ENCODE data around the gene DRGX.

DRGX gene

DNA sequence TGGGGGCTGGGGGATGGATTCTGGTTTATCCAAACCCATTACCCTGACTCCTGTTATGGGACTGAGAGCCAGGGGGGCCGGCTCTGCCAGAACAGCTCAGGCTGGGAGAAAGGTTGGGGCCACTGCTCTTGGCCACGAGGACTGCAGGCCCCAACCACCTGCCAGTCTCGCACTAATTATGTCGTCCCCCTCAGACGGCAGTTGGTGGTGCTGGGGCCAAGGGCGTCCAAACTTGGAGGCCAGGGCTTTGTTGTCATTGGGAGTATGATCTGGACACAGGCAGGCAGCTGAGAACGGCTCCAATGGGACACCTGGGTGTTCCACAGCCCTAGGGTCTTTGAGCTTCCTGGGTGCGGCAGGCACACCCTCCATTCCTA, 34.7 kb downstream of the DRGX start:
- DNase-seq: no peak

DNA sequence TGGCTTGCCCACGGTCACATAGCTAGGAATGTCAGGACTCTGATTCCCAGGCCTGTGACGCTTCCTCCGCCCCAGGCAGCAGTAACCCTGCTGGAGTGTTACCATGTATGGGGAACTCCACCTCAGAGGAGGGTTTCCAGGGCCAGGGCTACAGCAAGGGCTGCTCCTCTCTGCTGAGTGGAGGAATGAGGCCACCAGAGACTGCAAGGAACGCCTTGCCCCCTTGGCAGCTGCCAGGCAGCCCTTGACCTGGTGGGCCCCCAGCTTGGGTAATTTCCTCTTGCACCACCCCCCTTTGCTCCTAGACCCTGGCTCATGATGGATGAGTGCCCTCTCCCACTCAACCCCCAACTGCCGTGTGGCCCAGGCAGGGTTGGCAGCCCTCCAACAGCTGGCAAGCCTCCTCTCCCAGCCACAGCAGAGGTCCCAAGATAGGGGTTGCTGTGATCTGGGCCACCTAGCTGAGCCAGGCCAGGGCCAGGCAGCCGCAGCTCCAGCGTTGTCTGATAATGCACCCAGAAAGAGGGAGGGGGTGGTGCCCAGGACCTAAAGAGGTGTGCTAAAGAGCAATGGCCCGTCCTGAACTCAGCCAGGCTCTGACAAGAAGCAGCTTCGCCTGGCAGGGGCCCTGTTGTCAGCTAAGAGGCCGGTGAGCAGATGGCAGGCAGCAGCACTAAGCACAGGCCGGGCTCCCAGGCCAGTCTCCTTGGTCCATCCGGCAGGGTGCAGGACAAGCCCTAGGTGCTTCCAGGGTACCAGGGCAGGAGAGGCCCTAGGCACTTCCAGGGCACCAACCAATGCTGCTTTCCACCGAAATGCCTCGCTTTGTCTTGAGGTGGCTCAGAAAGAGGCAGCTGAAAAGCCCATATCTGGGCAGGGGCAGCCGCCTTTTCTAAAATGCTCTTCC, 35.4 kb downstream of the DRGX start:
- no peak for DNase-seq

DNA sequence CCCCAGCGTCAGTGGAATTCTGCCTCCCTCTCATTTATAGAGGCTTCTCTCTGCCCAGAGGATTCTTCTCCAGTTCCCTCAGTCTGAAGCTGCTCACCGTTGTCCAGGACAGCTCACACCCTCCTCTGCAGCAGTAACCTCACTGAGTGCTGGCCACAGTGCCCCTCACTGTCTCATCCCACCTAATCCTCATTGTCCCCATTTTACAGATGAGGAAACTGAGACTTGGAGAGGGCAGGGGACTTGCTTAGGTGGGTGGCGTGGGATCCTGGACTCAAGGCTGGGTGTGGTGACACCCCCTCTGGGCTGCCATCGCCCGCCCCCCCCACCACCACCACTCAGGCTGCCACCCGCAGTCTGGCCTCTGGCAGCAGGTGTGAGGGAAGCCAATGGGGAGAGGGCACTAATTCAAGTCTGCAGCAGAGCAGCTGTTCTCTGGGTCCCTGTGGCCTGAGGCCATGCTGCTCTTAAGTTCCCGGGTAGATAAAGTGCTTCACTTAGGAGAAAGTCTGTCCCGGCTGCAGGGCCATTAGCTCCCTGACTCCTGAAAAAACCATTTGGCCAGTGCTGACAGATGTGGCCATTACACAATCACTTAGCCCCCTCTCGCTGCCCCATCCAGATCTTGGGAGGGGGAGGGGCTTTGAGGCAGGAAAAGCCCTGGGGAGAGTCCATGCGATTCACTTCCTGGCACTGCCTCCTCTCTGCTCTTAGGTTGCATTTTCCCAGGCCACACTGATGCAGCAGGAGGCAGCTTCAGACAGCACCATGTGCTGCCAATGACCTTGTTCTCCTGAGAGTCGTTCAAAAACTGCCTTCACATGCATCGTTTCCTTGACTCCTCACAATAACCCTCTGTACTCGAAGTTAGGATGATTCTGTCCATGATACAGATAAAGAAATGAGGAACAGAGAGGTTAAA, 36.3 kb downstream of the DRGX start:
- no peak for DNase-seq

DNA sequence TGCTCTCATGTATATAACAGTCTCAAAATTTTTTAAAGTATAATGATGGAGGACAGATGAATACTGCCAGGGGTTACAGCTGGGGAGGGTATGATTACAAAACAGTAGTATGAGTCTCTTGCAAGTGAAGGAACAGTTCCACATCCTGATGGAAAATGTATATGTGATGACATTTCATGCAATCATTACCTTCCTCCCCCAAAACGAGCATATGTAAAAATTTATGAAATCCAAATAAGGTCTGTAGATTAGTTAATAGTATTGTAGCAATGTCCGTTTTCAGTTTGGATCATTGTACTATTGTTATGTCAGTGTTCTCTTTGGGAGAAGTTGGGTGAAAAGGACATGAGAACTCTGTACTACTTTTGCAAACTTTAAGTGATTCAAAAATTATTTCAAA, 38.0 kb downstream of the DRGX start:
- no peak for DNase-seq

DNA sequence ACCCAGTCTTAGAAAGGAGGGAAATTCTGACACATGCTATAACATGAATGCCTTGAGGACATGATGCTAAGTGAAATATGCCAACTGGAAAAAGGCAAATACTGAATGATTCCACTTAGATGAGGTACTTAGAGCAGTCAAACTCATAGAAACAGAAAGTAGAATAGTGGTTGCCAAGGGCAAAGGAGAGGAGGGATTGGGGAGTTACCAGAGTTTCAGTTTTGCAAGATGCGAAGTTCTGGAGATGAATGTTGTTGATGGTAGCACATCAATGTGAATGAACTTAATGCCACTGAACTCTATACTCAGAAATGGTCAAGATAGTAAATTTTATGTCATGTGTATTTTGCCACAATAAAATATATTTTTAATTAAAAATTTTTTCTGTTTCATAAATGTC, 38.9 kb downstream of the DRGX start:
- no peak for DNase-seq

DNA sequence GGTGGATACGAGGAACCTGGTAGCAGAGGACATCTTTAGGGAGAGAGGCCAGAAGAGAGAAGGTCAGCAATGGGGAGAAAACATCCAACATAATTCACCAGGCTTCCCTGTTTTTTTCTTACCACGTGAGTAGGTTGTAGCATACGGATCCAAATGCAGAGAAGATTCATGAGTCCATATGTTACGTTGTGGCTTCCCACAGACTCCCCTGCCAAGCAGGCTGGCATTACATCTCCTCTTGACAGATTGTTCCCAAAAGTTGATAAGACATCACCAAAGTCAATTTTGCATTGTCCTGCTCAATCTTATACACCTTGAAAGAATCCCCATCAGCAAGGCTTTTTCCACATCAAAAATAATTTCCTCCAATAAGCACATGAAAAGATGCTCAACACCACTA, 39.7 kb downstream of the DRGX start:
- no peak for DNase-seq

DNA sequence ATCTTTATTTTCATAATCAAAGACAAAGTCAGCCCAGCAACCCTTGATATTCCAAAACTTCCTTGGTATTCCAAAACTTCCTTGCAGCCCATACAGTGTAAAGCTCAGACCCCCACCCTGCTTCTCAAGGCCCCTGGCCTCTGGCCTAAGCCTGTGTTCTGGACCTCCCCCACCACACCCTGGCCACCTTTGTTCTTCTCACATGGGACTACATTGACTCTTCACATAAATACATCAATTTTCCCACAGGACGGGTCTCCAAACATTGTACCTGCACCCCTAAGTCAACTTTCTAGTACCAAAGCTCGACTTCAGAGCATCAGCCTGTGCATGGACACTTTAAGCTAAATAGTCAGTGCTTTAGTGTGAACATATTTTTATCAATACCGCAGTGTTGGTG, 40.7 kb downstream of the DRGX start:
- DNase-seq: no peak

DNA sequence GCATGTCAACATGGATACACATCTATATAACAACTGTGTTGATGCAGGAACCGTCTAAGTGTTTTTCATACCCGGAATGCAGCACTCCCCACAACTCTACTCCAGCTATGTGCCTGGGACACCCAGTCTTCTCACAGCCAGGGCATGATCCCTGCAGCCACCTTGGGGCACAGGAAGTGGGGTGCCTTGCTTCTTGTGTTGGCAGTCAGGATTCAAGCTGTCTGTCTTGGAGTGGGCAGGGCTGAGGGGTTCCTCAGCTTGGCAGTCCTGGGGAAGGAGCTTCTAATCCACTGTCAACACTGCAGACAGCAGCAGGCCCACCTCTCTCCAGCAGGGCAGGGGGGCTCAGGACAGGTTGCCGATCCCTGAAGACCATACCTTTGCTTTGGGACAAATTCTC, 41.3 kb downstream of the DRGX start:
- no peak for DNase-seq

DNA sequence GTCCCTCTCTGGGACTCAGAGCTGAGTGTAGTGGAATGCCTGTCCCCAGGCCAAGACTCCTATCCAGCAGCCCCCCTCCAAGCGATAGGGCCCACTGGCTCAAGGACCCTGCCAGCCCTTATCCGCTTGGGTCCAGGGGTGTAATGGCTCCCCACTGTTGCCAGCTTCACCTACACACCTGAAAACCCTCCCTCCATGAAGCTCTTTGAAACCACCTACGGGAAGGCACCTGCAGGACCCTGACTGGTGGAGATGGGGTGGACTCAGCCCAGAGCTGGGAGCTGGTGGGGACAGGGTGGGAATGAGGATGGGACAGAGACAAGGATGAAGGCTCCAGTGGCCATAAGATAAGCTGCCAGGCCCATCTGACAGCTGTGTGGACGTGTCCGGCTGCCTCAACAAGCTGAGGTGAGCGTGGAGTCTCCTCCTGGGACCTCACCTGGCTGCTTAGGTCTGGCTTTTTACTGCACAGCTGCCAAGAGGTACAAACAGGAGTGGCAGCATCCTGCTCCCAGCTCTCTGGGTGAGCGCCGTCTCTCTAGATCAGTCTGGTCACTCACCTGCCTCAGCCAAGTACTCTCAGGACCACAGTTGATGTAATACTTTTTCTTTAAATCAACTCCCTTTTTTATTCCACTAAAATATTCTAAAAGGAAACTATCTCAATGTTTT, 41.9 kb downstream of the DRGX start:
- no peak for DNase-seq

DNA sequence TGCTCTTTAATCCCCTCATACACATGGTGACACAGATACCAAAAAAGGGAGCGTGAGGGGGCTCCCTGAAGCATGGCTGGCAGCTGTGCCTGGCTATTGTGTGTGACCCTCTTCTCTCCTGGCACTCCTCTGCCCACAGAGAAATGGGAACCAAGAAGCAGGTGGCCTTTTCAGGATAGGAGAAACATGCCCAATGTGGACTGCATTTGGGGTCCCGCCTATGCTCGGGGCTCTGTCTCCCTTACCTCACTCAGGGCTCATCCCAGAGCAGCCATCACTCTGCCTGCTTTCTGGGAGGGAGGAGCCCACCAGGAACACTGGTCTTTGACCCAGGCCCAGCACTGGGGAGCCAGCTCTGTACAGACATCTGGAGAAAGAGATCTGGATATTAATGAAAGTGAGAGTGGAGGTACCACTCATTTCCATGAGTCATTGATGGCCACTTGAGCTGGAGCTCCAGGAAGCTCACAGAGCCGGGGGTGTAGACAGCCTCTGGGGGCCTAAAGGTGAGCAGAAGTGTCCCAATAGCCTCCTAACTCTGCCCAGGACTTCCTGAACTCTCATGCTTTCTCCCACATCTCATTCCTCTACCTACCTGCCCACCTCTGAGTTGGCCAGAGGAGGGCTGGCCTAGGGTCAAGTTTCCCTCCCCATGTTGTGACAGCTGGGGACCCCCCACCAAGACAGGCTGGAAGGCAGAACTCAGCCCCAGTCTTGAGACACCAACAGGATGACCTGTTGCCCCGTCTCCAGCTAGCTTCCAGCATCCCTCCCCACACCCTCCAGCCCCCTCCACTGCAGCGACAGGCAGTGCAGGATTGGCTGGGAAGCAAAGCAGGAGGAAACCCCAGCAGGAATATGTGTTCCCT, 42.6 kb downstream of the DRGX start:
- DNase-seq: no peak

DNA sequence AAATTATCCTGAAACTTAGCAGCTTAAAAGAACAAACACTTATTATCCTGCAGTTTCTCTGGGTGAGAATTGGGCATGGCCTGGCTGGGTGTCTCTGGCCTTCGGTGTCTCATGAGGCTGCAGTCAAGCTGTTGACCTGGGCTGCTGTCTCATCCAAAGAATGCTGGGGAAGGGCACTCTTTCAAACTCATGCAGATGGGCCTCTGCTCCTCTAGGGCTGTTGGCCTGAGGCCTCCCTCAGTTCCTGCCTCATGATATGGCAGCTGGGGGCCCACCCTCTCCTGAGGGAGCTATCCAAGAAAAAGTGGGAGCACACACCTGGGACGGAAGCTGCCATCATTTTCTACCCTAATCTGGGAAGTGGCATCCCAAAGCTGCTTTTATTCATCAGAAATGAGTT, 43.6 kb downstream of the DRGX start:
- DNase-seq: no peak

DNA sequence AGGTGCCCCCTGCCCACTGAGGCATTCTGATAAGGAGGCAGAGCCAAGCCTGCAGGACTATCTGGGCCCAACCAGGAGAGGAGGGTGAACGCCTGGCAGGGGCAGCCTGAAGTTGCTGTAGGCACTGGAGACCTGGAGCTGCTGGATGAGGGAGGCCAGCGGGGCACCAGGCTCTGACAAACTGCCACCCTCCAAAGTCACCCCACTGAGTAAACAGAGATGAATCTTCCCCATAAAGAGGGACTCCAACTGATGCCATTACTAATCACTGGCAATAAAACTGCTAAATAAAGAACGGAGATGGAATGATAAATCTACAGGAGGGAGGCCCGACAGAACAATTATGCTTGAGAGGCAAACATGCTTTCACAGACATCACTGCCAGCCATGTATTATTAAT, 44.2 kb downstream of the DRGX start:
- DNase-seq: no peak

DNA sequence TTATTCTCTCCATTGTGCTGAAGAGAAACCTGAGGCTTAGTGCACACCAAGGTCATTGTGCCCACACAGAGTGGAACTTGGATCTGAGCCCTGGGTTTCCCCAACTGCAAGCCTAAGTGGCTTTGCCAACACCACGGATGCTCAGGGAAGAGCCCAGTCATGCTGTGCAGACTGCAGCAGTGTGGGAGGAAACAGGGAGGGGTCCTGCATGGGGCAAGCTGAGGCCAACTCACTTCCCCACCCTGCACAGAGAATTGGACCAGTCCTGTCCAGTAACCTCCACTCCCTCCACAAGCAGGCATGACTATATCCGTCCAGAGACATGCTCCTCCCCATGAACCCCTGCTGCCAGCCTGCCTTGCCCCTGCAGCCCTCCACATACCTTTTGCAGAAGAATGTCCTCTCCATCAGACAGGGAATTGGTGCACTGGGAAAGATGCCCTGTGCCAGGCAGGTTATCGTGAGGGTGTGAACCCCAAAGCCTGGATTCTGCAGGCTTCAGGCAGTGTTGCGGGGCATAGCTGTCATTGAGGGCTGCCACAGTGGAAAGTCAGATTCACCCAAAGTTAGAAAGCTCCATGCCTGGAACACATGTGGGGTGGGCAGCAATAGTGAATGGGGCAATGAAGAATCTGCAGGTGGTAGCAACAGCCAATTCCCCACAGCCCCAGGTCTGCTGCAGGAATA, 44.9 kb downstream of the DRGX start:
- DNase-seq: no peak

DNA sequence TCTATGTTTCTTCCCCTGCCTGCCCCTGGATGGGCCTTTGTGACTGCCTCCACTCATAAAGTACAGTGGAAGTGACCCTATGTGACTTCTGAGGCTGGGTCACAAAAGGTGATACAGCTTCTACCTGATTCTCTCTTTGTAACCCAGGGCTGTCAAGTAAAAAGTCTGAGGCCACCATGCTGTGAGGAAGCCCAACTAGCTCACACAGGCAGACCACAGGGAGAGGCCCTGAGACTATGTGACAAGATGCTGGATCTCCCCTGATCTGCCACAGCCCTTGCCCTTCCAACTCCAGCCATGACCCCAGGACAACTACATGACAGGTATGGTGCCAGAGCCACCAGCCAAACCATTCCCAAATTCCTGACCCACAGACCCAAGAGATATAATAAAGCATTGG, 45.8 kb downstream of the DRGX start:
- DNase-seq: no peak

DNA sequence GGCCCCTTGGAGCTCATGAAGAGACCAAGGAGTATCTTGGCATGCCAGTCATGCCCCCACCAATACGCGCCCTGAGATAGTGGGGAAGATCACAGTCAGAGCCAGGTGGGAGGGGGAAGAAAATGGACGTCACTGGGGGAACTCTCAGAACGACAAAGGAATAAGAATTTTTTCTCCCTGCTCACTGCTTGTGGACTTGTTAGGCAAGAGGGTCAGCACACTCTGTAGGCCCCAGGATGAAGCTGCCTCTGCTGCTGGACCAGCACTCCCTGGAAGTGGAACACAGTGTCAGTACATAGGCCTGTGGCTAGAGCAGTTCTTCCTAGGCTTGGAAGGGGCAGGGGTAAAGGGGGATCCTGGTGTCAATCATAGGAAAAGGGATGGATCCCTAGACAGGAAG, 46.5 kb downstream of the DRGX start:
- no peak for DNase-seq

DNA sequence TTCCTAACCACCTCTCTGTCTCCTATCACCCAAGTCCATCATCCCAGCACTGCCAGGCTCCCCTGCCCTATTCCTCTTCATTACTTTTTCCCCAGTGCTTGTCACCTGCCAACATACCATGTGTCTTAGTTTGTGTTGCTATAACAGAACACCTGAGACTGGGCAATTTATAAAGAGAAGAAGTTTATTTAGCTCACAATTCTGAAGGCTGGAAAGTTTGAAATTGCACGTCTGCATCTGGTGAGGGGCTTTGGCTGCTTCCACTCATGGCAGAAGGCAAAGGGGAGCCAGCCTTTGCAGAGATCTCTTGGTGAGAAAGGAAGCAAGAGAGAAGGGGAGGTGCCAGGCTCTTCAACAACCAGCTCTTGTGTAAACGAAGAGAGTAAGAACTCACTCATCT, 47.3 kb downstream of the DRGX start:
- no peak for DNase-seq

DNA sequence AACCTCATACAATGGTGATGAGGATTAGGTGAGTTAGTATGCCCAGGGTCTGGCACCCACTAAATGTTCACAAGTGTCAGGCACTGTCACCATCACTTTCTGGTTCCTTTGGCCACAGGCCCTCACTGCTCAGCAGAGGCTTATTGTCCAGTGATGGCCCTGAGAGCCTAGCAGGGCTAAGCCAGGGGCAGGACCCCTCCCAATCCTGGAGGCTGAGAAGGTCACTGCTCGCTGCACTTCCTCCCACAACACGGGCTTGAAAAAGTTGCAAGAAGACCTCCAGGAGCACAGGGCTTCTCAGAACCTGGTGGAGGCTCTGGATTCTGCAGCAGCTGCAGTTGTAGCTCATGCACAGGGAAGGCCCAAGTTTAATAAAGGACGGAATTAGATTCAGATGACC, 48.1 kb downstream of the DRGX start:
- no peak for DNase-seq

DNA sequence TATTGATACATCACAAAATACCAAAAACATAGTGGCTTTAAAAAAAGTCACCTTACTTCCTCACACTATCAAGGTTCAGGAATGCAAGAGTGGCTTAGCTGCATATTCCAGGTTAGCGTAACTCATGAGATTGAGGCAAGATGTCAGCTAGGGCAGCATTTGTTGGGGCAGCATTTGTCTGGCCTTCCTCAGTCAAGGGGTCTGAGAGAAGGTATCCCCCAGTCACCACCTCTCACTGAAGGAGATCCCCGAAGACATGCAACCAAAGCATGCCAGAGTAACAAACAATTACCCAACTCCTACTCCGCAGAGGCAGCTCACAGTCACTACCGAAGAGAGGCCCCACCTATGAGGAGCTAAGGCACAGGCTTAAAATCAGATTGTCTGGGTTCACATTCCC, 48.5 kb downstream of the DRGX start:
- DNase-seq: no peak

DNA sequence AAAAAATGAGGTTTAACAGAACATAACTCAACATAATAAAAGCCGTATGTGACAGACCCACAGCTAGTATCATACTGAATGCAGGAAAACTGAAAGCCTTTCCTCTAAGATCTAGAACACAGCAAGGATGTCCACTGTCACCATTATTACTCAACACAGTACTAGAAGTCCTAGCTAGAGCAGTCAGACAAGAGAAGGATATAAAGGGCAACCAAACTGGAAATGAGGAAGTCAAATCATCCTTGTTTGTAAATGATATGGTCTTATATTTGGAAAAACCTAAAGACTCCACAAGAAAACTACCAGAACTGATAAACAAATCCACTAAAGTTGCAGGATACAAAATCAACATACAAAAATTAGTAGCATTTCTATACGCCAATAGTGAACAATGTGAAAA, 51.0 kb downstream of the DRGX start:
- no peak for DNase-seq

DNA sequence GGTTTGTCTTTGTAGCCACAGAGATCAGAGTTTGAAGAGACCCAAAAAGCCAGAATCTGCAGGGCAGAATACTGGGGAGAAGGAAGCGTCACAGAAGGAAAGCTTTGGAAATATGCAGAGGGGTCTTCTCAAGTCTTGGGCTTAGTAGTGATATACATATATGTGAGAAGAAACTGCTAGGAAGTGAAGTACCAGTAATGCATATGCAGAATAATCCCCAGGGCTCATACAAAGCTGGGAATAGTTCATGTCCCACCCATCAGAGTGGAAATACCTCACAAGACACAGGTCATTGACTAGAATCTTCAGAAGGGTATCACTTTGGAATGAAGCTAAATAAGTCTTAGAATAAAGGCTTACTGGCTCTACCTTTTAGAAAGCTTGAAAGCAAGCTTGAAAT, 57.3 kb downstream of the DRGX start:
- no peak for DNase-seq

DNA sequence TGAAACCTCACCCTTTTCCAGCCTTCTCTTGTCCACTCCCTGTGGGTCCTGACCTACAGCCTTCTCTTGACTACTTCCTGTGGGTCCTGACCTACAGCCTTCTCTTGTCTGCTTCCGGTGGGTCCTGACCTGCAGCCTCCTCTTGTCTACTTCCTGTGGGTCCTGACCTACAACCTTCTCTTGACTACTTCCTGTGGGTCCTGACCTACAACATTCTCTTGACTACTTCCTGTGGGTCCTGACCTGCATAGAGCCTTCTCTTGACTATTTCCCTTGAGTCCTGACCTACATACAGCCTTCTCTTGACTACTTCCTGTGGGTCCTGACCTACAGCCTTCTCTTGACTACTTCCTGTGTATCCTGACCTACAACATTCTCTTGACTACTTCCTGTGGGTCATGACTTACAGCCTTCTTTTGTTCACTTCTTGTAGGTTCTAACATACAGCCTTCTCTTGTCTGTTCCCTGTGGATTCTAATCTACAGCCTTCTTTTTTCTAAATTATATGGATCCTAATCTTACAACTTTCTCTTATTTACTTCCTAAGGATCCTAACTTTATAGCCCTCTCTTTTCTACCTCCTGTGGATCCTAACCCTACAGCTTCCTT, 60.4 kb downstream of the DRGX start:
- DNase-seq: no peak

DNA sequence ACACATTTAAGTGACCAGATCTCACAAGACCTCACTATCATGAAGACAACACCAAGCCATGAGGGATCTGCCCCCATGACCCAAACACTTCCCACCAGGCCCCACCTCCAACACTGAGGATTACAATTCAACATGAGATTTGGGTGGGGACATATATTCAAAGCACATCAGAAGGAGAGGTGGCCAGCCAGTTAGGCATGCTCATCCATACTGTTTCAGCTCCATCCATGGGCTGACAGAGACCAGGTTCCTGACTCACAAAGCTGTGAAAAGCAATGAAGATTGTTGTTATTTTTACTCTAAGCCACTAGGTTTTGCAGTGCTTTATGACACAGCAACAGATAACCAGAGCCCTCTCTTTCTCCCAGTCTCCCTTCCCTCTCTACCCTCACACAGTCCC, 60.9 kb downstream of the DRGX start:
- no peak for DNase-seq

All from activated gamma-delta T cell treated with Interleukin-2 at 50 U/mL for 16 hours (primary cell).